Activated naive CD4-positive, alpha-beta T cell treated with anti-CD3 and anti-CD28 coated beads for 36 hours (primary cell): ENCODE data around the gene ABL1. TPM values are rescaled to one million over a fixed set of nuclear protein-coding genes. Genes with fewer than 3 reads are reported as not detected.

Experiments used
- CTCF ChIA-PET: fragments of 350-600 bp; sonication (Branson Sonifier 250); formaldehyde crosslinking; loops from one replicate; lab custom pipeline; 2021; ENCODE audit warnings: antibody characterized with exemption; lab: Charles Lee
- DNase-seq: peaks from one replicate; pipeline ENCODE4 v3.0.0-alpha.2; 2020
- H3K27ac Mint-ChIP-seq: one replicate; pipeline ENCODE4 v1.8.0; 2021; ENCODE audit warnings: mild to moderate bottlenecking, mixed read lengths
- H3K27me3 Mint-ChIP-seq: one replicate; pipeline ENCODE4 v1.8.0; 2021; ENCODE audit warnings: low read depth, mixed read lengths
- H3K36me3 Mint-ChIP-seq: one replicate; pipeline ENCODE4 v1.8.0; 2021; ENCODE audit warnings: low read depth, mixed read lengths
- H3K4me1 Mint-ChIP-seq: one replicate; pipeline ENCODE4 v1.8.0; 2021; ENCODE audit warnings: low read depth, mixed read lengths
- H3K4me3 Mint-ChIP-seq: one replicate; pipeline ENCODE4 v1.8.0; 2021; ENCODE audit warnings: mild to moderate bottlenecking, moderate library complexity, mixed read lengths
- H3K9me3 Mint-ChIP-seq: one replicate; pipeline ENCODE4 v1.8.0; 2021; ENCODE audit warnings: mixed read lengths
- intact Hi-C: fragments of 100-400 bp; cut with micrococcal nuclease; formaldehyde crosslinking; loops from one replicate; pipeline ENCODE4 v1.15.1; 2023
- total RNA-seq, 2 experiments: library from RNA; stranded (reverse); gene quantifications; one replicate each; pipeline ENCODE4 v1.2.3, GENCODE V29; 2021

Gene ABL1
- total RNA-seq, 2 experiments from 2014 or later: 25.7 to 26.1 TPM

DNA sequence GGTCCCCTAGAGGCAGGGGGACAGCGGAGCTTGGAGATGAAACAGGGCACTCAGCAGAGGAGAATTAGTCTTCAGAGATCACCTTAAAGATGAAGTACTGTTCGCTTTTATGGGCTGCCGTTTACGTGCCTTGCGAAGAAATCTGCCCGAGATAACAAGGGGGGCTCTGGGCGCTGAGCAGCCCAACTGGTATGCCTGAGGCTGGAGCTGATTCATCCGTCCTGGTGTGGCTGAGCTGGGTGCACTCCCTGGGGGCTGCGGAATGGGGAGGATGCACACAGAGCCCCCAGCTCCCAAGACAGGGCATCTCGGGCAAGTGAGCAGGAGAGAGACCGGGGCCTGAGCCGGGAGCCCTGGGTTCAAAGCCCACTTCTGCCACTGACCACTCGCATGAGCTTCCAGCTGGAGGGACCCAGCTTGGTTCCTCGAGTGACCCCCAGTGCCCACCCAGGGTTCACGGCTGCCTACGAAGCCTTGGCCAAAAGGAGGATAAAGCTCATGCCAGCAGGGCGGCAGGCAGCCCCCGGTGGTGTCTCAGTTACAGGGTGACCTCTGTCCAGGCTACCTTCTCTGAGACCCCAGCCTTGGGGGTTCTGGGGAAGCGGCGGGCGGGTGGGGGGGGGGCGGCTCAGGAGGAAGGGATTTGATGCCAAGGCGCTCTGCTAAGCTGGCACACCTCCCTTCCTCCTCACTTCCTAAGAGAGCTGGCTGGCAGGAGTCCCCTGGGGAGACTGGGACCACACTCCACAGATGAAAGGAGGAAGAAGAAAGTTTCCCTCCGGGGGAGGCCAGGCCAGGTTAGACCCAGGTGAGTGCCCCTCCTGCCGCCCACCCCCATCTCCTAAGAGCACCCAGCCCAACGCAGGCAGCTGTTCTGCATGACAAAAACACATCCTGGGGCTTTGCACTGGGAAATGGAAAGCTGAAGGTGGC, 98.3 kb downstream of the ABL1 start:
- H3K4me1 Mint-ChIP-seq: no peaks in the 10 kb centered on the region
- H3K36me3 Mint-ChIP-seq: no peaks in the 10 kb centered on the region
- no peak overlapping the region for H3K27ac Mint-ChIP-seq
- intact Hi-C loops: no loop called here
- no peak for DNase-seq
- peaks cover 45% of the 10 kb centered on the region for H3K27me3 Mint-ChIP-seq
- H3K4me3 Mint-ChIP-seq: no peak overlapping the region
- CTCF ChIA-PET: interaction anchor here (1.2 kb wide), 1 partner anchor 65 kb away, joined by 3 read pairs; no protein-coding TSS in a partner anchor
- no peaks in the 10 kb centered on the region for H3K9me3 Mint-ChIP-seq

DNA sequence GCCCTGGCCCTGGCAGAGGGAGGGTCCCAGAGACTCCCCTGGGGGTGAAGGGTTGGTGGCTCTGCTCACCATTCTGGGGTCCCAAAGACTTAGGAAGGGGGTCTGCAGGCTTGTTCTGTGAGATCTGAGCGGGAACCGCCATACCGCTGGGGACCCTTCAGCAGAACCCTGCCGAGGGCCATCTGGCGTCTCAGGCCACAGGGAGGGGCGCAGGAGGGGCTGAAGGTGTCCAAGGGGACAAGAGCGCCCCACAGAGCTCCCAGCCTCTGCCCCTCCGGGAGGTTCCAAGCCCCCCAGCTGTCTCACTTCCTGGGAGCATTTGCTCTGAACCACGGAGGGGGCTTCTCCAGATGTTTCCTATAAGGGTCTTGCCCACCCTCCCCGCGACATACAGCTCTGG, 99.2 kb downstream of the ABL1 start:
- intact Hi-C loops: no loop called here
- DNase-seq: no peak
- no peaks in the 10 kb centered on the region for H3K9me3 Mint-ChIP-seq
- H3K27ac Mint-ChIP-seq: no peak overlapping the region
- no peak overlapping the region for H3K4me3 Mint-ChIP-seq
- peaks cover 47% of the 10 kb centered on the region for H3K27me3 Mint-ChIP-seq
- CTCF ChIA-PET: no interaction called here
- H3K4me1 Mint-ChIP-seq: peaks cover 1% of the 10 kb centered on the region
- no peaks in the 10 kb centered on the region for H3K36me3 Mint-ChIP-seq

DNA sequence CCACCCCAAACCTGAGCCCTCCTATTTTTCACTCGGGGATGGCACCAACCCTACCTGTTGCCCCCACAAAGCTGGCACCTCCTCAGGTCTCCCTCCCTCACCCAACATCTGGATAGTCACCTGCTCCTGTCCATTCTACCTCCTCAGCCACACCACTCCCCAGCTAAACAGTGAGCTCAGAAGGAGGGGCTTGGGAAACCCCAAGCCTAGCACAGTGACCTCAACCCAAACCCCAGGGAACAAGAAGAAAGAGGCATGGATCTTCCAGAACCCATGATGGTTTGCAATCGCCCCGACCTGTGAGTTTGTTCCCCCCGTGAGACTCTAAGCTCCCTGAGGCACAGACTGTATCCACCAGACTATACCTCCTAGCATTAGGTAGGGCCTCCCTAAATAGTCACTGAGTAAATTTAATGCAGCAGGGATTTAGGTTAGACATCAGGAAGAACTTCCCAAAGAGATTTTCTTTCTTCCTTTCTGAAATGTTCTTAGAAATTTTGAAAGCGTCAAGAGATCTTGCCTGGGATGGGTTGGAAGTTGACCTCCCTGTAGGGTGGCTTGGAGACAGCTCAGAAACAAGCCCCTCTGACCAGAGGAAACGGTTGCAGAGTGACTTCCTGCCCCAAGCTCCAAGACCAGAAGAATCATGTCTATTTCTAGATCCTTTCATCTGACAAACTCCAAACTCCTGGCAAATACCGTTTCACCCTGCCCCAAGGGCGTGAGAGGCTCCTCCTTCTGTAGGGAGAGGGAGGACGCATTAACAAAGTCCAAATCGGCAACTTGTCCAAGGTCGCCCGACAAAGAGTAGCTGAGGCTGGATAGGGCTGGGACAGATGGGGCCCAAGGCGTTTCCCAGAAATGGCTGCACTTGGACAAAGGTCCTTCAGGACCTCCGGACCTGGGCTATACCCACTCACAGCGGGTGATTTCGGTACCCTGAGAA, 99.9 kb downstream of the ABL1 start:
- DNase-seq: no peak
- peaks cover 50% of the 10 kb centered on the region for H3K27me3 Mint-ChIP-seq
- H3K36me3 Mint-ChIP-seq: no peaks in the 10 kb centered on the region
- H3K9me3 Mint-ChIP-seq: no peaks in the 10 kb centered on the region
- H3K27ac Mint-ChIP-seq: no peak overlapping the region
- intact Hi-C loops: no loop called here
- CTCF ChIA-PET: no interaction called here
- H3K4me1 Mint-ChIP-seq: peaks cover 1% of the 10 kb centered on the region
- H3K4me3 Mint-ChIP-seq: no peak overlapping the region

DNA sequence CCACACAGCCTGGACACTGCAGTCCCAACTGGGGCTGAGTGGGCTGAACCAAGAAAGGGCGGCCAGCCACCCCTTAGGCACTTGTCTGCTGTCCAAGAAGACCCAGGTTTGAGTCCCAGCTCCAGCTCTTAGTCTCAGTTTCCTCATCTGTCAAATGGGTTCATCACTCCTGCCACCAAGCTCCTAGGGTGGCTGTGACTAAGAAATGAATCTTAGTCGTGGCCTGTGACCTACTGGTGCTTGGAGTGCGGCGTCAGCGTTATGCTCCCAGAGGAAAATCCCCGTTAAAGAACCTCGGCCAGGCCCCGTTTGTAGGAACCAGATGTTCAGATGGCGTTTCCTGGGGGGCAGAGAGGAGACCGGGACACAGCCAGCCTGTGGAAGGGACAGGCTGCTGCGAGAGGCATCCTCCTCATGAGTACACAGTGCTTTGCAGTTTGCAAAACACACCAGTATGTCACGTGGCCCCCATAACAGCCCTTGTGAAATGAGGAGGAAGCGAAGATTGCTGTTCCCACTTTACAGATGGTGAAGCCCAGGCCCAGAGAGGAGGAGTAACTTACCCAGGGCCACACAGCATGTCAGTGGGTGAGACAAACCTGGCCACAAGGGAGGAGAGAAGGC, 100.7 kb downstream of the ABL1 start:
- CTCF ChIA-PET: interaction anchor here (0.8 kb wide), 1 partner anchor 70 kb away, joined by 3 read pairs; no protein-coding TSS in a partner anchor
- Mint-ChIP-seq H3K9me3 (no peaks in the 10 kb centered on the region), H3K36me3 (no peaks in the 10 kb centered on the region), H3K27me3 (peaks cover 55% of the 10 kb centered on the region), H3K4me1 (peaks cover 5% of the 10 kb centered on the region), H3K4me3 (no peak overlapping the region), H3K27ac (no peak overlapping the region)
- DNase-seq: no peak
- intact Hi-C loops: no loop called here

DNA sequence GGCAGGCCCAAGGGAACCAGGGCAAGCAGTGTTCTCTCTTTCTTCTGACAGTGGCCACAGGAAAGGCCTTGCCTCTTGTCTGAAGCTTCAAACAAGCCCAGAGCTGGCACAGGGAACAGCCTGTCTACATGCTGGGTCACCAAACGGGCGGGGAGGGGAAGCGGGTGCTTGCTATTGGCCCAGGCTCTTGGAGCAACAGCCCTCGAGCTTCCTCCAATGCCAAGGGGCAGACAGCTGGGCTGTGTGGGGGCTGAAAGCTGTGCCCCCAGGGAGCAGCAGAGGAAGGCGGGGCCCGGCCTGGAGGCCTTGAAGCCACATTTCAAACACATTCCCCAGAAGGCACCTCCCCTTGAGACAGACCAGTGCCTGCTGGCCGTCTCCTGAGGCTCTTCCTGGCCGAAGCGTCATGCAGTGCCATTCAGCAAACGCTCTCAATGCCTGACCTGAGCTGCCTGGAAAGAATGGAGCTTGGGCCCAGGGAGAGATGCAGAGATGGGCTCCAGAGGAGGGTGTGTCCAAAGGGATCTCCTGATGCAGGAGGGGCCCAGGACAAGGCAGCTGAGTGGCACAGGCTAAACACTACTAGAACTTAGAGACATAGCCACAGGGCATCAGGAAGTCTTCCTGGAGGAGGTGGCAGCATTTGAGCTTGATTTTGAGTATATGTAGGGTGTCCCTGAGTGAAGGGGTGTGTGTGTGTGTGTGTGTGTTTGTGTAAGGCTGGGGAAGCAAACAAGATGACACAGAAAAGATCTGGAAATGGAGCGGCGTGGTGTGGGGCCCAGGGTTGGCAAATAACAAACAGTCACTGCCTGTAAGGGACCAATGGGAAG, 101.4 kb downstream of the ABL1 start:
- CTCF ChIA-PET: interaction anchor here (0.8 kb wide), 1 partner anchor 71 kb away, joined by 3 read pairs; no protein-coding TSS in a partner anchor
- H3K4me3 Mint-ChIP-seq: no peak overlapping the region
- no peaks in the 10 kb centered on the region for H3K36me3 Mint-ChIP-seq

More for the DNA sequence above, 101.4 kb downstream of the ABL1 start:
- intact Hi-C loops: no loop called here
- Mint-ChIP-seq H3K9me3 (no peaks in the 10 kb centered on the region), H3K4me1 (peaks cover 10% of the 10 kb centered on the region), H3K27me3 (peaks cover 62% of the 10 kb centered on the region), H3K27ac (no peak overlapping the region)
- no peak for DNase-seq

Other genes starting within 250 kb of the ABL1 start
- gene PRDM12, start 170.7 kb upstream of the ABL1 start, total RNA-seq: not detected
- 10 to 100 TPM; 70.1 to 72.6 TPM for gene EXOSC2, start 141.5 kb upstream of the ABL1 start, total RNA-seq
- not detected for gene QRFP, start 61.6 kb downstream of the ABL1 start, total RNA-seq
- not detected for gene FIBCD1, start 104.0 kb downstream of the ABL1 start, total RNA-seq
- under 1 TPM; 0.69 to 0.98 TPM for gene LAMC3, start 173.9 kb downstream of the ABL1 start, total RNA-seq